Heart right ventricle (tissue), 16 donors: Measurements from ENCODE around the gene ANKFY1. TPM values are rescaled to one million over a fixed set of nuclear protein-coding genes. Genes with fewer than 3 reads are reported as not detected.

Source experiments
- ATAC-seq, 8 donors: fragments of 200-7000 bp; cut with Tn5 transposase; one replicate each; pipeline ENCODE4 v1.9.1; 2020; ENCODE audit warnings: mild to moderate bottlenecking in 8 of 8, moderate library complexity in 8 of 8, moderate number of reproducible peaks in 1 of 8
- DNase-seq, 2 donors: peaks; one replicate each; pipeline ENCODE4 v3.0.0-alpha.2; 2020
- H3K27ac ChIP-seq, 10 donors: fragments of 200-600 bp; sonication (generic) in 2 of 10; one replicate each; pipeline versions ENCODE4 v1.5.0 to v1.8.0; 2020 to 2022; ENCODE audit warnings: mild to moderate bottlenecking in 3 of 10
- H3K27me3 ChIP-seq, 7 donors: fragments of 200-600 bp; one replicate each; pipeline ENCODE4 v1.8.0; 2021 to 2022; ENCODE audit warnings: mild to moderate bottlenecking in 2 of 7
- H3K36me3 ChIP-seq, 9 donors: fragments of 200-600 bp; sonication (generic) in 1 of 9; one replicate each; pipeline versions ENCODE4 v1.5.0 to v1.8.0; 2020 to 2022; ENCODE audit warnings: mild to moderate bottlenecking in 2 of 9
- H3K4me1 ChIP-seq, 9 donors: fragments of 200-600 bp; sonication (generic) in 1 of 9; one replicate each; pipeline versions ENCODE4 v1.5.0 to v1.8.0; 2020 to 2022; ENCODE audit warnings: mild to moderate bottlenecking in 4 of 9
- H3K4me3 ChIP-seq, 10 donors: fragments of 200-600 bp; sonication (generic) in 2 of 10; one replicate each; pipeline versions ENCODE4 v1.5.0 to v1.8.0; 2020 to 2022; ENCODE audit warnings: mild to moderate bottlenecking in 7 of 10, moderate library complexity in 2 of 10
- H3K9me3 ChIP-seq, 11 donors: fragments of 200-600 bp in 10 of 11; sonication (generic) in 2 of 11; one replicate each; pipeline versions ENCODE4 v1.5.0 to v1.8.0; 2013 to 2022; ENCODE audit warnings: mild to moderate bottlenecking in 2 of 11, control low read depth in 1 of 11, moderate library complexity in 1 of 11
- CTCF ChIP-seq, 9 donors: fragments of 200-600 bp; sonication (generic) in 2 of 9; IDR thresholded peaks; one replicate each; pipeline versions ENCODE4 v1.5.0 to v1.8.0; 2021 to 2022; ENCODE audit warnings: antibody characterized with exemption in 9 of 9, mild to moderate bottlenecking in 5 of 9, moderate library complexity in 1 of 9
- WGBS, 2 donors: extraction: QIAGEN DNeasy Blood & Tissue Kit; methylation state at CpG; one replicate each; pipeline ENCODE4 v1.1.7; 2013; ENCODE audit warnings: inconsistent platforms in 1 of 2; 5-methylcytosine and 5-hydroxymethylcytosine counted together
- intact Hi-C, 10 donors: fragments of 100-400 bp; cut with DNase I; formaldehyde crosslinking; loops; one replicate each; pipeline versions ENCODE4 v1.11.1 to v1.14.2; 2022
- polyA plus RNA-seq, 2 donors: library from polyadenylated mRNA; stranded (reverse); fragments of 200-250 nt; gene quantifications; one replicate each; pipeline ENCODE4 v1.2.3, GENCODE V29; 2013
- total RNA-seq, 10 donors: library from RNA; stranded (reverse); fragmentation: NEBNext Ultra II Directional in 3 of 10; extraction: Animal tissue kit (Norgen Biotek cat#: 25700) in 3 of 10; gene quantifications; one replicate each; pipeline versions ENCODE4 v1.2.1 to v1.2.4, GENCODE V29; 2021 to 2023
- donor health status: Arrhythmogenic right ventricular cardiomyopathy.
- donor health status: ischemic (EF 13 %, LVEDD 7.1; RV severe dilation, severe dysfunction).
- donor health status: healthy with polysubstance abuse.
- donor health status: DM: no; HTN: yes; CAD: no.
- donor health status: DM: no; HTN: no; CAD: no.
- donor health status: ischemic (EF 25% LVEDD 6.9; RV normal size, moderate dysfunction).
- donor health status: ischemic (EF 25% LVEDD 5.7; RV mildly dilated, moderate dysfunction).
- donor health status: healthy.
- donor health status: DM: yes; HTN: yes; CAD: no.
- donor health status: Ischemic cardiomyopathy.
- donor health status: ischemic (EF 35%, LVEDD 5.7; RV mildly dilated, moderate dysfunction).
- donor health status: nonischemic (EF 11% LVEDD 7.7; RV severe dilation, severe dysfunction).
- donor health status: DM: yes; HTN: yes; CAD: no.
- donor health status: PGD.
- donor health status: ischemic (EF 29% LVEDD 5.4; RV normal size, mild dysfunction).
- donor health status: nonischemic (EF 23%, LVEDD 6.1; RV moderate dilation, normal function).

Gene ANKFY1
- total and polyA plus RNA-seq, 12 donors = 8.6 to 34.4 (median 24.0) TPM

GRCh38 chr17:4221163-4221562, 42.6 kb downstream of the ANKFY1 start:
- Histone ChIP-seq H3K9me3 (no peaks in the 10 kb centered on the region), H3K27ac (peak overlapping the region in 8 of 10 donors; percentile 26 to 70 (median 54)), H3K4me3 (no peak overlapping the region), H3K4me1 (peaks cover 0 to 20% (median 6%) of the 10 kb centered on the region in 9 donors), H3K36me3 (peaks cover 0 to 71% (median 3%) of the 10 kb centered on the region in 9 donors), H3K27me3 (no peaks in the 10 kb centered on the region)
- intact Hi-C loops = no loop called here
- no peak for TF ChIP-seq CTCF (IDR thresholded peaks at IDR 0.05)
- DNase-seq = no peak
- 83 to 91% methylated on average over 4 of the region's 4 CpGs for WGBS, 2 donors
- no peak for ATAC-seq

GRCh38 chr17:4220655-4221054, 43.1 kb downstream of the ANKFY1 start:
- Histone ChIP-seq H3K27me3 (no peaks in the 10 kb centered on the region), H3K36me3 (peaks cover 0 to 71% (median 6%) of the 10 kb centered on the region in 9 donors), H3K4me3 (no peak overlapping the region), H3K27ac (peak overlapping the region in 9 of 10 donors; percentile 24 to 70 (median 53)), H3K9me3 (no peaks in the 10 kb centered on the region), H3K4me1 (peaks cover 0 to 25% (median 11%) of the 10 kb centered on the region in 9 donors)
- WGBS, 2 donors = 42 to 46% methylated on average over 7 of the region's 7 CpGs
- DNase-seq (no peak), ATAC-seq (peak in 6 of 8 donors; percentile 20 to 82 (median 60))
- intact Hi-C loops = no loop called here
- TF ChIP-seq CTCF (IDR thresholded peaks at IDR 0.05) = no peak

GRCh38 chr17:4219241-4219640, 44.5 kb downstream of the ANKFY1 start:
- Histone ChIP-seq H3K9me3 (no peaks in the 10 kb centered on the region), H3K4me1 (peaks cover 0 to 36% (median 22%) of the 10 kb centered on the region in 9 donors), H3K36me3 (peaks cover 0 to 59% (median 9%) of the 10 kb centered on the region in 9 donors), H3K27ac (no peak overlapping the region), H3K27me3 (no peaks in the 10 kb centered on the region), H3K4me3 (no peak overlapping the region)
- no peak for DNase-seq
- WGBS, 2 donors = 92% methylated on average over 3 of the region's 3 CpGs
- no peak for ATAC-seq
- TF ChIP-seq CTCF (IDR thresholded peaks at IDR 0.05) = no peak
- intact Hi-C loops = loop anchor here in 9 of 10 donors (5.0 to 10.0 kb wide), 9 partner anchors 43 to 406 kb away; partner anchors contain the start of genes UBE2G1 (in 4 of the 9) and ANKFY1 (in 3 of the 9)

- intact Hi-C loops = loop anchor here (1.0 to 10.0 kb wide), 12 partner anchors 46 to 409 kb away; partner anchors contain the start of genes UBE2G1 (in 4 of the 10) and ANKFY1 (in 3 of the 10)
- Histone ChIP-seq H3K9me3 (no peaks in the 10 kb centered on the region), H3K27ac (peak overlapping the region in 7 of 10 donors; percentile 7 to 83 (median 60)), H3K4me1 (peaks cover 0 to 39% (median 26%) of the 10 kb centered on the region in 9 donors), H3K36me3 (peaks cover 0 to 55% (median 9%) of the 10 kb centered on the region in 9 donors), H3K27me3 (no peaks in the 10 kb centered on the region), H3K4me3 (no peak overlapping the region)
- TF ChIP-seq CTCF (IDR thresholded peaks at IDR 0.05) = no peak
- 66 to 70% methylated on average over 6 of the region's 6 CpGs for WGBS, 2 donors
- DNase-seq (no peak), ATAC-seq (peak in 2 of 8 donors; percentile 42 to 44)
Measured at GRCh38 chr17:4215882-4216570, 47.8 kb downstream of the ANKFY1 start.
